22Rv1 (cell line): ENCODE data around the gene SLC13A4.

Experiments used
- ZFX ChIP-seq: fragments of 450-650 bp; IDR thresholded peaks from 2 replicates; pipeline ENCODE4 v1.6.1; 2017; ENCODE audit warnings: antibody characterized with exemption, borderline replicate concordance
- TF ChIP-seq, protein P1 (sequence below): fragments of 450-650 bp; IDR thresholded peaks from 2 replicates; pipeline ENCODE4 v1.5.1; 2017; ENCODE audit warnings: mild to moderate bottlenecking

DNA sequence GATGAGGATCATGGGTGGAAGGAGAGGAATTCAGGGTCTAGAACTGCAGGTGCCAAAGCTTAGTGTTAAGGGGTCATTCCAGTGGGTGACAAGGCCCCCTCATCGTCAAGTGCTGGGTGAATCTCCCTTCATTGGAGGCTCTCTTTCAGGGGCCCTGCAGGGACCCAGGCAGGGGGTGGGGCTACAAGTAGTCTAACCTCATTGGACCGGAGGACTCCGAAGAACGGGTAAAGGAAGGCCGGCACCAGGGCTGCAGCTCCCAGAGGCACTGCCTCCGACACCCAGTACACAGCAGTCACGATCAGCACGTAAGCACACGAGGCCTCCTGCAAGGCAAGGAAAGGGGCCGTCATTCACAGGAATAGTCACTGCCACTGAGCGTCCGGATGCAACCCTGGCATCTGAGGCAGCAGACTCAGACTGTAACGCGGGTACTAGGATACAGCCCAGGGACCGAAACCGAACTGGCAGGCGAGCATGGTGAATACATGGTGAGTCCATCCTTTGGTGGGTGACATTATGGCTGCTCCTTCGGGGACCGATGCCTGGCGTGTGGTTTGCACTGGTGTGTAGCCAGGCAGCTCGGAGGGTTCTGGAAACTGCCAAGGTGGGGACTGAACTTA lies 6.7 kb downstream of the SLC13A4 start:
- TF ChIP-seq, protein P1, sequence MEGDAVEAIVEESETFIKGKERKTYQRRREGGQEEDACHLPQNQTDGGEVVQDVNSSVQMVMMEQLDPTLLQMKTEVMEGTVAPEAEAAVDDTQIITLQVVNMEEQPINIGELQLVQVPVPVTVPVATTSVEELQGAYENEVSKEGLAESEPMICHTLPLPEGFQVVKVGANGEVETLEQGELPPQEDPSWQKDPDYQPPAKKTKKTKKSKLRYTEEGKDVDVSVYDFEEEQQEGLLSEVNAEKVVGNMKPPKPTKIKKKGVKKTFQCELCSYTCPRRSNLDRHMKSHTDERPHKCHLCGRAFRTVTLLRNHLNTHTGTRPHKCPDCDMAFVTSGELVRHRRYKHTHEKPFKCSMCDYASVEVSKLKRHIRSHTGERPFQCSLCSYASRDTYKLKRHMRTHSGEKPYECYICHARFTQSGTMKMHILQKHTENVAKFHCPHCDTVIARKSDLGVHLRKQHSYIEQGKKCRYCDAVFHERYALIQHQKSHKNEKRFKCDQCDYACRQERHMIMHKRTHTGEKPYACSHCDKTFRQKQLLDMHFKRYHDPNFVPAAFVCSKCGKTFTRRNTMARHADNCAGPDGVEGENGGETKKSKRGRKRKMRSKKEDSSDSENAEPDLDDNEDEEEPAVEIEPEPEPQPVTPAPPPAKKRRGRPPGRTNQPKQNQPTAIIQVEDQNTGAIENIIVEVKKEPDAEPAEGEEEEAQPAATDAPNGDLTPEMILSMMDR = no peak
- TF ChIP-seq ZFX = no peak
